Measurements from ENCODE around the gene HLA-DPA1. TPM values are rescaled to one million over a fixed set of nuclear protein-coding genes. Genes with fewer than 3 reads are reported as not detected.

Gene HLA-DPA1
- total RNA-seq, 1 experiment from 2014 or later, result 2.6 TPM

DNA sequence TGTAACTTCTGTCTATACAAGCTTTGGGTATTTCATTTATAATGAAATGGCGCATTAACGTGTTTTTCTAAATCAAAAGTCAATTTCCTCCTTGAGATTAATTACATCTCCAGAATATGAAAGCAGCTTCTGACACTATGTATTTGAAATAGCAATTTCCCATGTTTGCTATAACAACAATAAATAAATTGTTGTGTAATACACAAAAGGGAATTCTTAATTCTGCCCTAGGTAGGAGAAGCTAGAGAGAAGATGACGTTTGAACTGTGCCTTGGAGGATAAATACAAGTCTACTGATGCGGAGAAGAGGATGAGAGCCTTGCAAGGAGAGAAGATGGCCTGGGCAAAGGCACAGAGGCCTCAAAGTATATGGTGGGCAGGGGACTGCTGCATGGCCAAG is 56.4 kb downstream of the HLA-DPA1 start:
- Histone ChIP-seq H2BK120ac (ENCODE audit: low read depth, low read length, poor library complexity, severe bottlenecking) (no peak overlapping the region), H2BK15ac (ENCODE audit: low read depth, low read length) (no peak overlapping the region), H3K18ac (ENCODE audit: insufficient read length, low read depth, low read length) (no peak overlapping the region), H2BK12ac (ENCODE audit: insufficient read length, low read depth, low read length) (no peak overlapping the region), H4K5ac (ENCODE audit: insufficient read length, low read depth, low read length) (no peak overlapping the region), H3K4me2 (ENCODE audit: insufficient read depth, insufficient read length, low read length) (no peak overlapping the region), H3K23ac (ENCODE audit: insufficient read length, low read depth, low read length) (no peak overlapping the region), H2BK5ac (ENCODE audit: insufficient read length, low read length) (no peak overlapping the region), H2BK20ac (ENCODE audit: low read depth, low read length, poor library complexity, severe bottlenecking) (no peak overlapping the region), H3K4ac (ENCODE audit: low read depth, low read length) (no peak overlapping the region), H3K9ac (ENCODE audit: extremely low read depth, insufficient read length, low read length) (no peak overlapping the region), H3K14ac (ENCODE audit: insufficient read depth, low read length) (no peak overlapping the region), H3K79me1 (ENCODE audit: insufficient read depth, low read depth, low read length, poor library complexity, severe bottlenecking) (no peaks in the 10 kb centered on the region), H3K23me2 (ENCODE audit: insufficient read length, low read depth, low read length, poor library complexity, severe bottlenecking) (no peaks in the 10 kb centered on the region), H2AFZ (ENCODE audit: low read length) (no peak overlapping the region), H3K9me3 (ENCODE audit: control insufficient read depth, low read depth, low read length) (no peaks in the 10 kb centered on the region), H2AK5ac (ENCODE audit: insufficient read length, low read length) (no peak overlapping the region), H3K27me3 (ENCODE audit: insufficient read depth, low read length) (no peaks in the 10 kb centered on the region), H3K56ac (ENCODE audit: insufficient read length, low read depth, low read length) (no peak overlapping the region), H3K4me1 (ENCODE audit: insufficient read depth, low read length) (no peaks in the 10 kb centered on the region; the same call in 1 of the 2 replicates), H4K91ac (ENCODE audit: insufficient read length, low read depth, low read length) (no peak overlapping the region), H3K79me2 (ENCODE audit: insufficient read depth, low read length) (no peaks in the 10 kb centered on the region; the same call in 1 of the 2 replicates), H4K20me1 (ENCODE audit: control insufficient read depth, insufficient read depth, insufficient read length) (no peaks in the 10 kb centered on the region), H3K27ac (ENCODE audit: insufficient read length, low read depth, low read length) (no peak overlapping the region), H4K8ac (replicated peaks; ENCODE audit: insufficient read length, low read depth, low read length) (no peak overlapping the region), H3T11ph (ENCODE audit: low read length) (no peak overlapping the region)
- peaks cover 6 to 8% of the 10 kb centered on the region in 2 experiments for H3K4me1 Mint-ChIP-seq
- peaks cover 2% of the 10 kb centered on the region; the same call in 1 of the 2 replicates for H3K27me3 Mint-ChIP-seq (ENCODE audit: low read depth)
- H3K36me3 Mint-ChIP-seq (ENCODE audit: insufficient read depth in 1 of 3, low read depth in 3 of 3), result no peaks in the 10 kb centered on the region
- no peaks in the 10 kb centered on the region; a peak in 1 of 5 replicates for H3K9me3 Mint-ChIP-seq
- TF ChIP-seq, protein P1, sequence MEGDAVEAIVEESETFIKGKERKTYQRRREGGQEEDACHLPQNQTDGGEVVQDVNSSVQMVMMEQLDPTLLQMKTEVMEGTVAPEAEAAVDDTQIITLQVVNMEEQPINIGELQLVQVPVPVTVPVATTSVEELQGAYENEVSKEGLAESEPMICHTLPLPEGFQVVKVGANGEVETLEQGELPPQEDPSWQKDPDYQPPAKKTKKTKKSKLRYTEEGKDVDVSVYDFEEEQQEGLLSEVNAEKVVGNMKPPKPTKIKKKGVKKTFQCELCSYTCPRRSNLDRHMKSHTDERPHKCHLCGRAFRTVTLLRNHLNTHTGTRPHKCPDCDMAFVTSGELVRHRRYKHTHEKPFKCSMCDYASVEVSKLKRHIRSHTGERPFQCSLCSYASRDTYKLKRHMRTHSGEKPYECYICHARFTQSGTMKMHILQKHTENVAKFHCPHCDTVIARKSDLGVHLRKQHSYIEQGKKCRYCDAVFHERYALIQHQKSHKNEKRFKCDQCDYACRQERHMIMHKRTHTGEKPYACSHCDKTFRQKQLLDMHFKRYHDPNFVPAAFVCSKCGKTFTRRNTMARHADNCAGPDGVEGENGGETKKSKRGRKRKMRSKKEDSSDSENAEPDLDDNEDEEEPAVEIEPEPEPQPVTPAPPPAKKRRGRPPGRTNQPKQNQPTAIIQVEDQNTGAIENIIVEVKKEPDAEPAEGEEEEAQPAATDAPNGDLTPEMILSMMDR (conservative IDR thresholded peaks at IDR 0.05), result no peak
- H3K4me3 Mint-ChIP-seq, result no peak overlapping the region
- H3K27ac Mint-ChIP-seq, result no peak overlapping the region
- DNase-seq, result no peak
- whole genome bisulfite sequencing (ENCODE audit: extremely low coverage, insufficient read length, low lambda C conversion rate), result no CpG with 5 or more reads among the region's 4 CpGs

Data from H9 (cell line).